ENCODE data around the gene ZNF804B. TPM values are rescaled to one million over a fixed set of nuclear protein-coding genes. Genes with fewer than 3 reads are reported as not detected.

Gene ZNF804B
- total RNA-seq, 2 experiments from 2014 or later, result not detected

- Mint-ChIP-seq H3K9me3 (no peaks in the 10 kb centered on the region), H3K4me1 (peaks cover 3% of the 10 kb centered on the region), H3K36me3 (no peaks in the 10 kb centered on the region), H3K27ac (no peak overlapping the region), H3K4me3 (no peak overlapping the region), H3K27me3 (peaks cover 3% of the 10 kb centered on the region)
- no peak for DNase-seq
- POLR2A ChIA-PET, result no interaction called here
- no peak for ATAC-seq (ENCODE audit: low read depth)
Observed at GRCh38 chr7:89334797-89335196, 575.3 kb downstream of the ZNF804B start.

DNA sequence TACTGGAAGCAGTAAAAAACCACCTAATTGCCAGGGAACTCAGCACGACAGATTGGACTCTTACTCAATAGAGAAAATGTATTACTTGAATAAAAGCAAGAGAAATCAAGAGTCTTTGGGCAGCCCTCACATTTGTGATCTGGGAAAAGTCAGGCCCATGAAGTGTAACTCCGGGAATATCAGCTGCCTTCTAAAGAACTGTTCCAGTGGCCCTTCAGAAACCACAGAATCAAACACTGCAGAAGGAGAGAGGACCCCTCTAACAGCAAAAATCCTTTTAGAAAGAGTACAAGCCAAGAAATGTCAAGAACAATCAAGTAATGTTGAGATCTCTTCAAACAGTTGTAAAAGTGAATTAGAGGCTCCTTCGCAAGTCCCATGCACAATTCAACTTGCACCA lies 576.0 kb downstream of the ZNF804B start:
- H3K4me3 Mint-ChIP-seq, result no peak overlapping the region
- no peaks in the 10 kb centered on the region for H3K36me3 Mint-ChIP-seq
- POLR2A ChIA-PET, result no interaction called here
- peaks cover 3% of the 10 kb centered on the region for H3K27me3 Mint-ChIP-seq
- DNase-seq (no peak), ATAC-seq (ENCODE audit: low read depth) (no peak)
- peaks cover 3% of the 10 kb centered on the region for H3K4me1 Mint-ChIP-seq
- H3K27ac Mint-ChIP-seq, result no peak overlapping the region
- H3K9me3 Mint-ChIP-seq, result no peaks in the 10 kb centered on the region

- Mint-ChIP-seq H3K36me3 (no peaks in the 10 kb centered on the region), H3K4me1 (peaks cover 3% of the 10 kb centered on the region), H3K9me3 (no peaks in the 10 kb centered on the region), H3K4me3 (no peak overlapping the region), H3K27ac (no peak overlapping the region), H3K27me3 (peaks cover 3% of the 10 kb centered on the region)
- DNase-seq (no peak), ATAC-seq (ENCODE audit: low read depth) (no peak)
- POLR2A ChIA-PET, result no interaction called here
Observed at GRCh38 chr7:89336121-89336520, 576.6 kb downstream of the ZNF804B start.

DNA sequence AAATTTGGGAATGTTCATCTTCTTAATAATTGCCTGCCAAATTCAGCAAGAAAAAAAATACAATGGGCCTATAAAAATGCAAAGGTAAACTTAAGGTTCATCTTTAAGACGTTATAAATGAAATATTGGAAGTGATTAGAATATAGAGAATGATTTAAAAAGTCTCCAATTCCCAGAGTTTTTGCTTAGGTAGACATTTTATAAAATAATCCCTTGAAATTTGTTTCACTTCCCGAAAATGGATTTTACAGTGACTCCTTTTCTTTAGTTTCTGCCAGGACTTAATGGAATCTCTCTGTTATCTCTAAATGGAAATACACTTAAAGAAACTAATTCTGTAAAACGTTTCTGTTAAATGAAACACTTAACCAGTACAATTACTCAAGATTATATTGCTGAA lies 580.2 kb downstream of the ZNF804B start:
- no peaks in the 10 kb centered on the region for H3K36me3 Mint-ChIP-seq
- no peaks in the 10 kb centered on the region for H3K27me3 Mint-ChIP-seq
- no peak for ATAC-seq (ENCODE audit: low read depth)
- H3K4me1 Mint-ChIP-seq, result peaks cover 3% of the 10 kb centered on the region
- no peak overlapping the region for H3K4me3 Mint-ChIP-seq
- H3K27ac Mint-ChIP-seq, result no peak overlapping the region
- POLR2A ChIA-PET, result no interaction called here
- H3K9me3 Mint-ChIP-seq, result no peaks in the 10 kb centered on the region
- DNase-seq, result no peak

DNA sequence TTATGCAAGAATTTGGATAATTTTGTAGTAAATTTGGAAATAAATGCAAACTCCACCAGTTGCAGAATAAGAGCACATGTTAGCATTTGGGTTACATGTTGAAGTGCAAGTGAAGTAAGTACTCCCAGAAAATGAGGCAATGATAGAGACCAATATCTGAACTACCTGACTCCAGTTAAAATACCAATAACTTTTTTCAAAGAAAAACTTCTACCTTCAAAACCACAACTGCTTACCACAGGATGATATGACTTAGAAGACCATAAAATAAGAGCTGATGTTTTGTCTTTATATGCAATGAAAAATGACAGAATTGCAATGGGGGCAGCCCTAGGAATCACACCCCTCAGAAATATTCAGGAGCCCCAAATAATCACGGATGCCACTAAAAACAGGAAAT lies 597.6 kb downstream of the ZNF804B start:
- DNase-seq, result no peak
- Mint-ChIP-seq H3K27ac (no peak overlapping the region), H3K4me3 (no peak overlapping the region), H3K27me3 (no peaks in the 10 kb centered on the region), H3K9me3 (peaks cover 3% of the 10 kb centered on the region), H3K36me3 (no peaks in the 10 kb centered on the region), H3K4me1 (peaks cover 7% of the 10 kb centered on the region)
- peak; percentile 39 for ATAC-seq (ENCODE audit: low read depth)
- POLR2A ChIA-PET, result no interaction called here

DNA sequence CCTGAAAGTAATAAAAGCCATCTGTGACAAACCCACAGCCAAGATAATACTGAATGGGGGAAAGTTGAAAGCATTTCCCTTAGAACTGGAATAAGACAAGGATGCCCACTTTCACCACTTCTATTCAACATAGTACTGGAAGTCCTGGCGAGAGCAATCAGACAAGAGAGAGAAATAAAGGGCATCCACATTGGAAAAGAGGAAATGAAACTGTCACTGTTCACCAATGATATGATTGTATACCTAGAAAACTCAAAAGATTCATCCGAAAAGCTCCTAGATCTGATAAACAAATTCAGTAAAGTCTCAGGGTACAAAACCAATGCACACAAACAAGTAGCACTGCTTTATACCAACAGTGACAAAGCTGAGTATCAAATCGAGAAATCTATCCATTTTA lies 617.7 kb downstream of the ZNF804B start:
- Mint-ChIP-seq H3K27me3 (peaks cover 3% of the 10 kb centered on the region), H3K27ac (no peak overlapping the region), H3K9me3 (peaks cover 2% of the 10 kb centered on the region), H3K4me3 (no peak overlapping the region), H3K4me1 (no peaks in the 10 kb centered on the region), H3K36me3 (no peaks in the 10 kb centered on the region)
- POLR2A ChIA-PET, result no interaction called here
- no peak for ATAC-seq (ENCODE audit: low read depth)
- DNase-seq, result no peak

GRCh38 chr7:89385411-89385810 lies 625.9 kb downstream of the ZNF804B start:
- H3K4me3 Mint-ChIP-seq, result no peak overlapping the region
- no peak overlapping the region for H3K27ac Mint-ChIP-seq
- H3K27me3 Mint-ChIP-seq, result no peaks in the 10 kb centered on the region
- ATAC-seq (ENCODE audit: low read depth) (no peak), DNase-seq (no peak)
- no peaks in the 10 kb centered on the region for H3K4me1 Mint-ChIP-seq
- no peaks in the 10 kb centered on the region for H3K36me3 Mint-ChIP-seq
- POLR2A ChIA-PET, result no interaction called here
- no peaks in the 10 kb centered on the region for H3K9me3 Mint-ChIP-seq

Other genes starting within 250 kb of the ZNF804B start
- gene TEX47, start 36.0 kb downstream of the ZNF804B start, total RNA-seq, result not detected